ENCODE results near the gene LTBP3.

Gene LTBP3

DNA sequence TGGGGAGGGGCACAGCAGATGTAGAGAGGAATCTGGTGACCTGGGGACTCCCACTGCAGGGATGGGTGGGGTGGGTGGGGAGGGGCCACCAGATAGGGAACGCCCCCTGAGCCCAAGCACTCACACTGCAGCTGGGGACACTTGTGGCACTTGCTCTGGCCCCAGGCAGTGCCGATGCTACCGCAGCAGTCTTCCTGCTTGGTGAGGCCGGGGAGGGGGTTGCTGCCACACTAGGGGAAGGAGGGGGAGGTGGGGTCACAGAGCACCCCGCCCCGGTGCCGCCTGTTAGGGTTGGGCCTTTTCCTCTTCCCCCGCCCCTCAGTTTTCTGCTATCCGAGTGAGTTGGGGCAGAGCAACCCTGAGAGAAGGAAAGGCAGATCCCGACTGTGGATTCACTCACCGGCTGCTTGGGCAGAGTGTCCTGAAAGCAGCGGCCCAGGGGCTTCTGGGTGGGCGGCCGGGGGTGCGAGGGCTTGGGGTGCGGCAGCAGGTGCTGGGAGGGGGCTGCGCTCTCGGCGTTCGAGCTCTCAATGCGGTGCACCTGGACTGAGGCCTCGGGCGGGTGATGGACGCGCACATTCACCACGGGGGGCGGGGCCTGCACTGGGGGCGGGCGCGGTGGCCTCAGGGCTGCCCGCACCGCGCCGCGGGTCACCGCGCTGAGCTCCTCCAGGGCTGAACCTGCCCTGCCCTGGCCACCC, 4.7 kb downstream of the LTBP3 start:
- DNase-seq: peak; percentile 56 to 68

DNA sequence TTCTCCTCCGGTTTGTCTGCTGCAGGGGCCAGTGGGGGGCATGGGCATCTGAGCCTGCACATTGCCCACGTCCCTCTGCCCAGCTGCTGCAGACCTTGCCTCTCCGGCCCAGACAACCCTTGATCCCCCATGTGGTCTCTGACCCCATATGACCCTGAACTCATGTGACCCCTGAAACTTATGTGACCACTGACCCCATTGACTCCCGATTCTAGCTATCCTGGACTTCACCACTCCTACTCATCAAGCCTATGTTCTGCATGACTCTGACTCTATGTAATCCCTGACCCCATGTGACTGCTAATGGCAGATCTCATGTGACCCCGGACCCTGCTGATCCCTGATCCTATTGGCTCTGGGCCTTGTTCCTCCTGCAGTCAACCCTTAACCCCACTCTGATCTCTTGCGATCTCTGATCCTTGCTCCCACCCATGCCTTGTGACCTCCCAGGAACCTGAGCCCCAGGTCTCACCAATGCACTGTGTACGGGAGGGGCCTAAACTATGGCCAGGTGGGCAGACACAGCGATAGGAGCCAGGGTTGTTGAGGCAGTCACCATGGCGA, 5.7 kb downstream of the LTBP3 start:
- DNase-seq: no peak

DNA sequence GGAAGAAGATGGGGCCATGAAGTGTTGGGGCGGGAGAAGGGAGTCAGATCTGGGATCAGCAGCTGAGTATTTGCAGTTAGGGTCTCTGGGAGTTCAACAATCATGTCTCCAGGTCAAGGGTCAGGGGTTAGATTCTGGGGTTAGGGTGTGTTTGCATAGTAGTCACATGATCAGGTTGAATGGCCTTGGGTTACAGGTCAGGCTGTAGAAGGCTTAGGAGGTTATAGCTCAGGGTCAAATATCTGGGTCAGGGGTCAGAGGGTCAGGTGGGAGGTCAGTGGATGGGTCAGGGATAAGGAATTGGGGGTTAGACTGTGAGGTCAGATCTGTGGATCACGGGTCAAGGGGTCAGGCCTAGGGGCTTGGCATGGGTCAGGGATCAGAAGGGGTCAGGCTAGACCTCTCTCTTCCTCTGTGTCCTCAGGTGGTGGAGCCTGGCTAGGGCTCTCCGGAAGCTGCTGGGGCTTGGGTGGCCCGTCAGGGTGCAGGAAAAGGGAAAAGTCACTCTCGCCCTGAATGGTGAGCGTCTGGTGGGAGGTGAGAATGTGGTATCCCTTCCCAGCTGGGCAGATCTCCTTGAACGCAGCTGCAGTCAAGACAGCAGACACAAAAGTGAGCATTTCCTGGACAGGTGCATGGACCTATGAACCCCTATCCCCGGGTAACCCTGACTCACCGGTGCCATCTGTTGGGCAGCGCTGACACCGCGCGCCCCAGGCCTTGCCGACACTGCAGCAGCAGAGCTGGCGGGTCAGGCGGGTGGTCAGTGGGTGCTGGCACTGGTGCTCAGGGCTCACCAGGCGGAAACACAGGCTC, 6.4 kb downstream of the LTBP3 start:
- DNase-seq: peak; percentile 46 to 51

DNA sequence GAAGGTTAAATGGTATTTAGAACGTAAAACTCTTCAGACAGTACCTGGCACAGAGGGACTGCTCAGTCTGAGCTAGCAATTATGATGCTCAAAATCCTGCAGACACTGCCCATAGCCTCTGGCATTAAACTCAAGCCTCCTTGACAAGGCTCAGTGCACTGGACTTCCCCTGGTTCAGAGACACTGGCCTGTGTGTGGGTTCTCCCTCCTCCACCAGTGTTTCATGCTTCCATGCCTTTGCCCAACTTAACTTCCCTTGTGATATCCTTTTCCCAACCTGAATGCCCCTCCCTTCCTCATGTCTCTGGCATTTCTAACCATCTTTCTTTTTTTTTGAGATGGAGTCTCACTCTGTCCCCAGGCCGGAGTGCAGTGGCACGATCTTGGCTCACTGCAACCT, 9.1 kb downstream of the LTBP3 start:
- no peak for DNase-seq

DNA sequence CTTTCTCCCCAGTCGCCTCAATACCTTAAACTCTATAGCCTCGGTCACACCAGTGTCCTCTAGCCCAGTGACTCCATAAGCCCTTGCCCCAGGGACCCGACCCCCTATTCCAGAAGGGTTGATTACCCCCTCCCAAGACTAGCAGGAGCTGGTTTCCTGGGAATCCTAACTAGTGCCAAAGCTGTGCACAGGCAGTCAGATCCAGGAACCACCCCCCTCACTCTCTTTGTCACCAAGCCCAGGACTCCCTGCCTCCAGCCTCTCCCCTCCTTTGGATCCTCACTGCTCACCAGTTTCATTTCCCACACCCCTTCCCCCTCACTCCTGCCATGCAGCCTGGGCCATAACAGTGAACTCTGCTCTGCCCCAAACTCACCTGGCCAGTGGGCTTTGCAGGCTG, 9.8 kb downstream of the LTBP3 start:
- DNase-seq: no peak

DNA sequence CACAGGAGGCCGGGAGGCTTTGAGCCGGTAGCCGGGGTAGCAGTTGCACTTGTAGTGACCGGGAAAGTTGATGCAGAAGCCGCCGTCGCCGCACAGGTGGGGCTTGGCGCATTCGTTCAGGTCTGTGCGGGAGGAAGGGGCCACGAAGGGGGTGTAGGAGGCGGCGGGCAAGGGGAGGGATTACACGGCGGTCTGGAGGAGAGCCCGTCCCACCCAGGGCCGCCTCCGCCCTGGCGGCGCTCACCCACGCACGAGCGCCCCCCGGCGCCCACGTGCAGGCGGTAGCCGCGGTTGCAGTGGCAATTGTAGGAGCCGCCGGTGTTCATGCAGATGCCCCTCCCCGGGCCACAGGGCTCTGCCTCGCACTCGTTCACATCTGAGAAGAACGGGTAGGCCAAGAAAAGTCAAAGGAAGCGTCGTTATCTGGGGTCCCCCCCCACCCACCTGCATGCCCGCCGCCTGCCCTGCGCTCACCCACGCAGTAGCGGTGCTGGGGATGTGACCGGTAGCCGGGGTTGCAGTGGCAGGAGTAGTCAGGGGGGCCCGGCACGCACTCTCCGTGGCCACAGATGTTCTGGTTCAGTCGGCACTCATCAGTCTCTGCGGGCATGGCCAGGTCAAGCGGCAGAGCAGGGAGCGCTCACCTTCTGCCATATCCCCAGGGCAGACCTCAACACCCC, 10.6 kb downstream of the LTBP3 start:
- no peak for DNase-seq

DNA sequence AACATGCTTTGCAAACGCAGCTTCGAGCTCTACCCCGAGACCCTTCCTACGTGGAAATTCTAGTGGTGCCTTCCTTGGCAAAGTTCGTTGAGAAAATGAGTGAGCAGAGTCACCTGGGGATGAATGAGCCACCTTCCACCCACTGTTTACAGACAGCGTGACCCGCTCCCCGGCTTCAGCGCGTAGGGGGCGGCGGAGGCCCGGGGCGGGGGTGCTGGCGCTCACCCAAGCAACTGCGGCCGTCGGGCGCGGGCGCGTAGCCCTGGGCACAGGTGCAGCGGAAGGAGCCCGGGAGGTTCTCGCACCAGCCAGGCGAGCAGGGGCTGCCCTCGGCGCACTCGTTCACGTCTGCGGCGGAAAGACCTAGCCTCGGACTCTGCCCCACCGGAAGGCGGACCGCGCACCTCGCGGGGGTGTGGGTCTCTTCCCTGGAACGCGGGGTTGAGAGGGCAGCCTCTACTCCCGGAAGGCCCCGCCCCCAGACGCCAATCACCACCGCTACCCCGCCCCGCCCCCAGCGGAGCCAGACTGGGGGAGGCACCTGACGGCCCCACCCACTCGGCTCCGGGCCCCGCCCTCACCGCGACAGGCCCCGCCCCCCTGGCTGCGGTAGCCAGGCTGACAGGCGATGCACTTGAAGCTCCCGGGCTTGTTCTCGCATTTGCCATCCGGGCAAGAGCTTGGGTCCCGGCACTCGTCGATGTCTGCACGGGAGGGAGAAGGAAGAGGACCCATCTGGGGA, 11.8 kb downstream of the LTBP3 start:
- peak; percentile 97 to 100 for DNase-seq

DNA sequence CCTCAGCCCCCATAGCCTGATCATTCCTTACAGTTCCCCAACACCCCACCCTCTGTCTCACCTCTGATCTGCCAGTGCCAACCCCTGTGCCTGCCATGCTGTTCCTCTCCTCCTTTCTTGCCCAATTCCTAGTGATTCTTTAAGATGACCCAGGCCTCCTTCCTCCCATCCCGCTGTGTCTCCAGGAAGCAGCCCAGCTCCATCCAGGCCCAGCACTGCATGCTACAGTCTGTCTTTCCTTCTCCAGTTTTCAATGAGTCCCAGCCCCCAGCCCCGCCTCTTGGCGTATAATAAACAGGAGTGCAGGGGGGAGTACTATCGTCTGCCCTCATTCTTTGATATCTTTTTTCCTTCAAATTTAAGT, 12.3 kb downstream of the LTBP3 start:
- no peak for DNase-seq

DNA sequence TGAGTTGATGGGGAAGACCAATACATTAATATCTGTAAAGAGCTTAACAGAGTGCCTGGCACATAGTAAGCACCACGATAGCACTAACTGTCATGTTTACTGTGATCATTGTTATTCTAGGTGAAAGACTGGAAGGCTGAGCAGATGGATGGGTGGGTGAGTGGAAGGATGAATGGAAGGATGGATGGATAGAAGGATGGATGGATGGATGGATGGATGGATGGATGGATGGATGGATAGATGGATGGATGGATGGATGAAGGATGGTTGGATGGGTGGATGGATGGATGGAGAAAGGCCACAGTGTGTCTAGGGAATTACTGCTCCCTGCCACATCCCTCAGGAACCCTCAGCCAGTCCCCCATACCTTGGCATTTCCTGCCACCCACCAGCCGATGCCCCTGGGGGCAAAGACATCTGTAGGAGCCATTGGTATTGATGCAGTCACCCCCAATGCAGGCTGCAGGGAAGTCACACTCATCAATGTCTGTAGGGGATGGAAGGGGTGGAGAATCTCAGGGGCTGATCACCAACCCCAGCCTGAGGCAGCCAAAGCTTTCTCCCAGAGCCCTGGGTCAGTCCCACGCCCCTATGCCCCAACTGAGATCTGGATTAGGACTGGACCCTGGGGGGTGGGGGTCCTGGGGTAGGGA, 15.3 kb downstream of the LTBP3 start:
- no peak for DNase-seq

DNA sequence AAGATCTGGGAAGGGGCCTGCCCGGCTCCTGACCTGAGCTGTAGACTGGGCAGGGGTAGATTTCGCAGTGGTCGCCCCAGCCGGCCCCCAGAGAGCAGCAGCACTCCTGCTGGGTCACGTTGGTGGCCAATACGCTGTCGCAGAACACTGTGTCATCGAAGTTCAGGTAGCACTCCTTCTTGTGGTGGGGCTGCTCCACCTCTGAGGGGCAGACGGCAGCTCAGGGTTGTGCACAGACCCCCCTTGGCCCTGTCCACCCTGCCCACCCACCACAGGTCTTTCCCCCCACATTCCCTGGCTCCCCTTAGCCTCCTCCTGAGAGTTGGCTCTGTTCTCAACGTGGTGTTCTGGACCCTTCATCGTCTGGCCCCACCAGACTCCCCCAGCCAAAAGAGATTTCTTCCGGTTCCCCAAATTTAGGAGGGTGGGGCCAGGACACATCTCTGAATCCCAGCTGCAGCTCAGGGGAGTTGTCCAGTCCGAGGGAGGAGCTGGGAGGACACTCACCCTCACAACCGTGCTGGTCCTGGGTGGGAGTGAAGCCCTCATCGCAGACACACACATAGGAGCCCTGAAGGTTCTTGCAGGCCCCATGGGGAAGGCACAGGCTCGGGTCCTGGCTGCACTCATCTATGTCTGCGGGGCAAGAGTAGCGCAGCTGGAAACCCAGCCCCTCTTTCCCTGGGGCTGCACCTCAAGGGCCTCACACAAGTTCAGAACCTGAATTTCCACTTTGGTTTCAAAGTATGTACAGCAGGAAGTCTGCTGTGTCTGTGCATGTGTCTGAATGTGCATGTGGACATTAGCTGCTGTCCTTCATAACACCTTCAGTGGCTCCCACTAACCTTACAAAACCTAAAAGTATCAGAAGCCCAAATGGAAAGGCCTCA, 16.8 kb downstream of the LTBP3 start:
- DNase-seq: no peak

DNA sequence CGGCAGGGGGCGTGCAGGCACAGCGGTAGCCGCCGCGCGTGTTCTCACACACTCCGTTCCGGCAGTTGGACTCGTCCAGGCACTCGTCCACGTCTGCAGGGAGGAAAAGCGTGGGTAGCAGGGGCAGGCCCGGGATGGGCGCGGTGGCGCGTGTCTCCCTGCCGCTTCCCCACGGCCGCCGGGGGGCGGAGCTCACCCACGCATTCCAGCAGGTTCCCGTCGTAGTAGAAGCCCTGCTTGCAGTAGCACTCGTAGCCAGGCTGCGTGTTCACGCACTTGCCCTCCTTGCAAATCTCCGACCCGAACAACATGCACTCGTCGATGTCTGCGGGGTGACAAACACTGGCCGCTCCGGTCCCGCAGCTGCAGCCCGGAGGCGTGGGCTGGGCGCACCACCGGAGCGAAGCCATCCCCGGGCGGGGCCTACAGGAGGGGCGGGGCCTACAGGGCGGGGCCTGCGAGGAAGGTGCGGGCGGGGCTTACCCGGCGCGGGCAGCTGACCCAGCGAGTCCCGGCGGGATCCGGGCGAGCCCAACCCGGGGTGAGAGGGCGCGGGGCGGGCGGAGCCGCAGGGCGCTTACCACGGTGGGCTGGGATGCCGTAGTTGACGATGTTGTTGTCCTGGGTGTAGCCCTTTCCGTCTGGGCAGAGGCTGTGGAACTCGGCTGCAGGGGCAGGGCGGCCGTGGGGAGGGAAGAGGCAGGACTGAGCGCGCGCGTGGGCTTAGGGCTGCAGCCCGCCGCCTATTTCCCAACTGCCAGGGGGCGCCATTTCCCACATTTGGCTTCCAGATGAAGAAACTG, 17.7 kb downstream of the LTBP3 start:
- peak; percentile 81 to 84 for DNase-seq

DNA sequence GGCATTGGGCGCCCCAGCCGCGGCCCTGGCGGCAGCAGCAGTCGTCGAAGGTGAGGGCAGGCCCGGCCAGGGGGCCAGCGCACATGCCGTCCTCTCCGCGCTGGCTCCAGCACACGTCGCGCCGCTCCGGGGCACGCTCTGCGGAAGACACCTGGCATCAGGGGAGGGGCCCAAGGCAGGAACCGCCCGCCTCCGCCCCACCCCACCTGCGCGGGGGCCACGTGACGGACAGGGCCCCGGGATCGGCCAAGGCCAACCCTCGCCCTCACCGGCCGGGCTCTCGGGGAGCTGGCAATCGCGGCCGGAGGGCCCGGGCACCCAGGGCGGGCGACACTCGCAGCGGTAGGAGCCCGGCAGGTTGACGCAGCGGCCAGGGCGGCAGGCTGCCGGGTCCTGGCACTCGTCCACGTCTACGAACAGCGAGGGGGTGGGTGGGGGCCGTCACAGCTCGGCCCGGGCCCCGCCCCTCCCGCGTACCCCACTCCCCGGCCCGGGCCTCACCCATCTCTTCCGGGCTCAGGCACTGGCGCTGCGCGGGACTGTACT, 18.3 kb downstream of the LTBP3 start:
- no peak for DNase-seq

DNA sequence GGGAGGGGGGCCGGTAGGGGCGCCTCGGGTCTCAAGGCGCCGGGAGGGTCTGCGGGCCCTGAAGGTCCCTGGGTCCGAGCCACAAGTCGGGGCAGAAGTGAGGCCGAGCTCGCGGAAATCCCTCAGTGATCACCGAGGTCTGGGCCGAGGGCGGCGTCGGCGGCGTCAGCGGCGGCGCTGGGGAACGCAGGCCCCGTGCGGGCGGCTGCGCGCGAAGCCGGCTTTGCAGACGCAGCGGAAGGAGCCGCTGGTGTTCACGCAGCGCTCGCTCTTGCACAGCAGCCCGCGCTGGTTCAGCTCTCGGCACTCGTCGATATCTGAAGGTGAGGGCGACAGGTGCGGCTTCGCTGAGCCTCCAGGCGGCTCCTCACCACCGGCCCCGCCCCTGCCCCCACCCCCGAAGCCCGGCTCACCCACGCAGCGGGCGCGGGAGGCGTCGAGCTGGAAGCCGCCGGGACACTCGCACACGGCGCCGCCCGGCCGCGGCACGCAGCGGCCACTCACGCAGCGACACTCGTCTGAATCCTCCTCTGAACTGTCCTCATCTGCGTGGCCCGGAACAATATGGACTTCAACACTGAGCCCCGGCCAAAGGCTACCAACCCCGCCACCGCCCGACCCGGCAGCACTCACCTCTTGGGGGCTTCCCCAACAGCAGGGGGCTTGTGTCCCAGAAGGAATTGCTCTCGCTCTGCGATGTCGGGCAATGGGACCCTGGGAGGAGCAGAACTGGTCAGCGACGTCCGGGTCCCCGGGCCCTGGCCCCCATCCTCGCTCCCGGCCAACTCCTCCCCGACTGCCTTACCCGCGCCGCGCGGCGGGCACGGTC, 19.0 kb downstream of the LTBP3 start:
- no peak for DNase-seq

DNA sequence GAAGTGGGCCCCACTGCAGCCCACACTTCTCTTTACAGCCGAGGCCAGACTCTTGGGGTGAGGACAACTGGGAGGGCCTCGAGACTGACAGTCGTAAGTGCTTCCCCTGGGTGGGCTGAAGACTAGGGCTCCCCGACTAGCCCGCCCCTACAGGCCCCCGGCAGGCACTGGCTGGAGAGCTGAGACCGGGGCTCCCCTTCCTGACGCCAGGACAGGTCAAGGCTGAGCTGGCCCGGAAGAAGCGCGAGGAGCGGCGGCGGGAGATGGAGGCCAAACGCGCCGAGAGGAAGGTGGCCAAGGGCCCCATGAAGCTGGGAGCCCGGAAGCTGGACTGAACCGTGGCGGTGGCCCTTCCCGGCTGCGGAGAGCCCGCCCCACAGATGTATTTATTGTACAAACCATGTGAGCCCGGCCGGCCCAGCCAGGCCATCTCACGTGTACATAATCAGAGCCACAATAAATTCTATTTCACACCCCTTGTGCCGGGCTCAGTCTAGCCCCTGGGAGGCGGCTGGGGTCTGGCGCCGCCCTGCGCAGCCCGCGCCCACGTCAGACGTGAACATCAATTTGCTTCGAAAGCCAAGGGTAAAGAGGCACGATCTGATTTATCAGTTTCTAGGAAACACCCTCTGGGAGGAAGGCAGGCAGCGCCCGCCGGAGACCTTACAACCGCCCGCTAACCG, 19.8 kb downstream of the LTBP3 start:
- no peak for DNase-seq

DNA sequence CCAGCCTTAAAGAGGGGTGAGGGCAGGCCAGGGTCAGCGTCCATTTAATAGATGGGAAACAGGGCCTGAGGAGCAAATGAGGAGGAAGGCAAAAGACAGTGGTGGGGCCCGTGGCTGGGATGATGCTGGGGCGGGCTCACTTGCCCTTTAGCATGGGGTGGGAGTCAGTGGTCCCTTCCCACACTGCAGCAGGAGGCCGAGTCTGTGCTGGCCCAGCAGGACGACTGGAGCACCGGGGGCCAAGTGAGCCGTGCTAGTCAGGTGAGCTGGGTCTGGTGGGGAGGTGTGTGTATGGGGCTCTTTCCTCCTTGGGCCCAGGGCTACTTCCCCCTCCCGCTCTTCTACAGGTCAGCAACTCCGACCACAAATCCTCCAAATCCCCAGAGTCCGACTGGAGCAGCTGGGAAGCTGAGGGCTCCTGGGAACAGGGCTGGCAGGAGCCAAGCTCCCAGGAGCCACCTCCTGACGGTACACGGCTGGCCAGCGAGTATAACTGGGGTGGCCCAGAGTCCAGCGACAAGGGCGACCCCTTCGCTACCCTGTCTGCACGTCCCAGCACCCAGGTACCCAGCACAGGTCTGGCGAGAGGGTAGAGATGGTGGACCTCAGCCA, 20.4 kb downstream of the LTBP3 start:
- DNase-seq: no peak

DNA sequence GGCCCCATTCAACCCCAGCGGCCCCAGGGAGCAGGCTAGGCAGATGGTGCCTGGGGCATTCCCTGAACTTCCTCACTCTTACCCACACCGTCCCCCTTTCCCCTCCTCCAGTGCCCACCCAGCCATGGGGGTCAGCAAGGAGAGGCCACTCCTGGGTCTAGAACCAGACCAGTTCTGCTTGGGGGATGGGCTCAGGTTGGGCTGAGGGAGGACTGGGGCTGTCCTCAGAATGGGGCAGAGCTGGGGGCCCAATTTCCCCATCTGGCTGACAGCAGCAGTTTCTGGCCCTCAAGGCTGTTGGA, 20.9 kb downstream of the LTBP3 start:
- no peak for DNase-seq

DNA sequence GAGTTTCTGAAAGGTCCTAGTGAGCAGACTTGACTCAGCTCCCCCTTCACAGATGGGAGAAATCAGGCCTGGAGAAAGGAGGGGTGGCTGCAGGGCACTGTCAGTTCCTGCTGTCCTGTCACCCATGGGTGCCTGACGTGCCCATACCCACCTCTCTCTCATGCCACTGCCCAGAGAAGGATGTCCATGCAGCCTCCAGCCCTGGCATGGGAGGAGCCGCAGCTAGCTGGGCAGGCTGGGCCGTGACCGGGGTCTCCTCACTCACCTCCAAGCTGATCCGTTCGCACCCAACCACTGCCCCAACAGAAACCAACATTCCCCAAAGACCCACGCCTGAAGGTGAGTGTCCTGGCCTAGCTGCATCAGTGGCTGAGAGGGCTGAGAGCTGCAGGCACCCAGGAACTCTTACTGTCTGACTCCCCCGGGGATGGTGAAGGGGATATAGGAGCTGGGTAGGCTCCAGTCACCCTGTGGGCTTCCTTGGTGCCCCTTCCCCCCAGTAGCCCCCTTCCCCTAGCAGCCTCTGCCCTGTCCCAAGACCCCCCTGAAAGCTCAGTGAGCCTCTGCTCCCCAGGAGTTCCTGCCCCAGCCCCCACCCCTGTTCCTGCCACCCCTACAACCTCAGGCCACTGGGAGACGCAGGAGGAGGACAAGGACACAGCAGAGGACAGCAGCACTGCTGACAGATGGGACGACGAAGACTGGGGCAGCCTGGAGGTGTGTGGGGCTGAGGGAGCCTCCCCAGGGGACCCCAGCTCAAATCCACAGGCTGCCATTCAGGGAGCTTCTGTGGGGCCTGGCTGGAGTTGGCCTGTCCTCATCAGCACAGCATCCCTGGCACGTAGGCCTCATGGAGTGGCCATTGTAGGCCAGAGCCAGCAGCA, 21.5 kb downstream of the LTBP3 start:
- no peak for DNase-seq
